ENCODE measurements around the gene RASAL2. TPM values are rescaled to one million over a fixed set of nuclear protein-coding genes. Genes with fewer than 3 reads are reported as not detected.
"Not testable (repeated sequence)": the region's sequence is repeated elsewhere in the genome, so short reads cannot be mapped to it uniquely, and the experiment has no call there.

The RASAL2 gene
- polyA plus RNA-seq, 6 donors from 2014 or later, result 0.11 to 2.1 (median 0.55) TPM

GRCh38 chr1:178243119-178243518, 149.2 kb downstream of the RASAL2 start:
- ATAC-seq (ENCODE audit: low read depth in 2 of 2) (no peak), DNase-seq (no peak)
- Mint-ChIP-seq H3K9me3 (peaks cover under 1 to 14% (median 10%) of the 10 kb centered on the region in 7 donors), H3K4me3 (no peak overlapping the region), H3K27me3 (peaks cover 7 to 30% (median 17%) of the 10 kb centered on the region in 3 donors), H3K27ac (no peak overlapping the region), H3K4me1 (no peaks in the 10 kb centered on the region), H3K36me3 (peaks cover 0 to 7% of the 10 kb centered on the region in 2 donors)

- peaks cover 0 to 13% of the 10 kb centered on the region in 2 donors for H3K36me3 Mint-ChIP-seq
- H3K27me3 Mint-ChIP-seq, result peaks cover 10 to 30% (median 22%) of the 10 kb centered on the region in 3 donors
- H3K4me3 Mint-ChIP-seq, result no peak overlapping the region
- peaks cover 5 to 21% (median 16%) of the 10 kb centered on the region in 7 donors for H3K9me3 Mint-ChIP-seq
- DNase-seq, result no peak
- no peaks in the 10 kb centered on the region for H3K4me1 Mint-ChIP-seq
- ATAC-seq (ENCODE audit: low read depth in 2 of 2), result no peak
- no peak overlapping the region for H3K27ac Mint-ChIP-seq
Measured at GRCh38 chr1:178243890-178244289, 150.0 kb downstream of the RASAL2 start.

DNA sequence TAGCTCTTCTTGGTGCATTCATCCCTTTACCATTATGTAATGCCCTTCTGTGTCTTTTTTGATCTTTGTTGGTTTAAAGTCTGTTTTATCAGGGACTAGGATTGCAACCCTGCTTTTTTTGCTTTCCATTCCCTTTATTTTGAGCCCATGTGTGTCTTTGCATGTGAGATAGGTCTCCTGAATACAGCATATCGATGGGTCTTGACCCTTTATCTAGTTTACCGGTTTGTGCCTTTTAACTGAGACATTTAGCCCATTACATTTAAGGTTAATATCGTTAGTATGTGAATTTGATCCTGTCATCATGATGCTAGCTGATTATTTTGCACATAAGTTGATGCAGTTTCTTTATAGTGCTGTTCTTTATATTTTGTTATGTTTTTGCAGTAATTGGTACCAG, 154.4 kb downstream of the RASAL2 start:
- H3K9me3 Mint-ChIP-seq, result peaks cover 10 to 40% (median 25%) of the 10 kb centered on the region in 7 donors
- not testable (repeated sequence) for H3K4me1 Mint-ChIP-seq; H3K4me3 Mint-ChIP-seq; DNase-seq; H3K27ac Mint-ChIP-seq; ATAC-seq (ENCODE audit: low read depth in 2 of 2)
- H3K36me3 Mint-ChIP-seq, result peaks cover 0 to 27% of the 10 kb centered on the region in 2 donors
- peaks cover 23 to 39% (median 36%) of the 10 kb centered on the region in 3 donors for H3K27me3 Mint-ChIP-seq

GRCh38 chr1:178253581-178253980, 159.7 kb downstream of the RASAL2 start:
- DNase-seq; H3K4me1 Mint-ChIP-seq; H3K27ac Mint-ChIP-seq; ATAC-seq (ENCODE audit: low read depth in 2 of 2); H3K4me3 Mint-ChIP-seq: not testable (repeated sequence)
- H3K36me3 Mint-ChIP-seq, result peaks cover 0 to 26% of the 10 kb centered on the region in 2 donors
- peaks cover 9 to 41% (median 23%) of the 10 kb centered on the region in 7 donors for H3K9me3 Mint-ChIP-seq
- peaks cover 24 to 39% (median 29%) of the 10 kb centered on the region in 3 donors for H3K27me3 Mint-ChIP-seq

GRCh38 chr1:178254433-178254832, 160.5 kb downstream of the RASAL2 start:
- H3K27ac Mint-ChIP-seq, result no peak overlapping the region
- peaks cover 4 to 33% (median 15%) of the 10 kb centered on the region in 7 donors for H3K9me3 Mint-ChIP-seq
- no peaks in the 10 kb centered on the region for H3K4me1 Mint-ChIP-seq
- no peak for DNase-seq
- no peak for ATAC-seq (ENCODE audit: low read depth in 2 of 2)
- H3K27me3 Mint-ChIP-seq, result peaks cover 20 to 32% (median 22%) of the 10 kb centered on the region in 3 donors
- H3K36me3 Mint-ChIP-seq, result peaks cover 0 to 19% of the 10 kb centered on the region in 2 donors
- H3K4me3 Mint-ChIP-seq, result no peak overlapping the region

- no peak overlapping the region for H3K4me3 Mint-ChIP-seq
- DNase-seq (no peak), ATAC-seq (ENCODE audit: low read depth in 2 of 2) (no peak)
- H3K27ac Mint-ChIP-seq, result no peak overlapping the region
- peaks cover 4 to 18% (median 12%) of the 10 kb centered on the region in 3 donors for H3K27me3 Mint-ChIP-seq
- H3K4me1 Mint-ChIP-seq, result no peaks in the 10 kb centered on the region
- peaks cover 0 to 16% (median 10%) of the 10 kb centered on the region in 7 donors for H3K9me3 Mint-ChIP-seq
- H3K36me3 Mint-ChIP-seq, result peaks cover 0 to 8% of the 10 kb centered on the region in 2 donors
Measured at GRCh38 chr1:178258536-178258935, 164.6 kb downstream of the RASAL2 start.

DNA sequence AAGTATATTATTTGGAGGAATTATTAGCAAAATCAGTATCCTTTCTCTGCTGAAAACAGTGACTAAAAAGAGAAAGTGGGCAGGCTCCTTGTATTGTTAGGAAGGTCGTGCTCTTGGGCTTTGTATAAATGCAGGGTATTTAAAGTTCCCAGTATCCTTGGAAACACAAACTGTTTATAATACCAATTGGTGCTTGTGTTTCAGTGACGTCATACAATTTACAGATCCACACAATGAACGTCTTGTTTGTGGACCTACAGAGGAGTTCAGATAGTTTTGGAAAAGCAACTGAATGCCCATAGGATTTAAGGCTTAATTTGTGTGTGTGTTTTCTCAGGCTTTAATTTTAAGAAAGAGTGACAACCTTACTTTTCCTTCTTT, 168.2 kb downstream of the RASAL2 start:
- Mint-ChIP-seq H3K4me3 (no peak overlapping the region), H3K9me3 (peaks cover 0 to 4% (median 0%) of the 10 kb centered on the region in 7 donors)
- DNase-seq, result no peak

DNA sequence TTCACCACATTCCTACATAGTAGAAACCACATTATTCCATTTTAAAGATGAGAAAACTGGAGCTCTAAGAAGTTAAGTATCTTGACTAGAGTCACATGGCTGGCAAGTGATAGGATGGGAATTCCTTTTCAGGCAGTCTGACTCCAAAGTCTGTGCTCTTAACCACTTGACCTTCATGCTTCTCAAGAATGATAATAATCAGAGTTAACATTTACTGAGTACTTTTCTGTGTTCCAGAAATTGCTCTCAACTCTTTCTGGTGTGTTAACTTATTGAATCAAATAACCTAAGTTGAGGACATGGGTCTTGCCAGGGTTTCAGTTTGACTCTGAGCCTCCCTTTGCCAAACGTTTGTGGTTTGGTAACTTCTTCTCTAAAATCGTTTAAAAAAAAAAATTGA, 169.4 kb downstream of the RASAL2 start:
- Mint-ChIP-seq H3K27me3 (peaks cover 0 to 11% (median 9%) of the 10 kb centered on the region in 3 donors), H3K4me1 (no peaks in the 10 kb centered on the region), H3K27ac (no peak overlapping the region), H3K4me3 (no peak overlapping the region), H3K36me3 (no peaks in the 10 kb centered on the region), H3K9me3 (peaks cover 0 to 5% (median 0%) of the 10 kb centered on the region in 7 donors)
- ATAC-seq (ENCODE audit: low read depth in 2 of 2), result no peak
- no peak for DNase-seq

More for the DNA sequence above, 168.2 kb downstream of the RASAL2 start:
- ATAC-seq (ENCODE audit: low read depth in 2 of 2), result no peak
- H3K4me1 Mint-ChIP-seq, result no peaks in the 10 kb centered on the region
- H3K36me3 Mint-ChIP-seq, result no peaks in the 10 kb centered on the region
- H3K27me3 Mint-ChIP-seq, result peaks cover 0 to 5% (median 0%) of the 10 kb centered on the region in 3 donors
- H3K27ac Mint-ChIP-seq, result no peak overlapping the region

DNA sequence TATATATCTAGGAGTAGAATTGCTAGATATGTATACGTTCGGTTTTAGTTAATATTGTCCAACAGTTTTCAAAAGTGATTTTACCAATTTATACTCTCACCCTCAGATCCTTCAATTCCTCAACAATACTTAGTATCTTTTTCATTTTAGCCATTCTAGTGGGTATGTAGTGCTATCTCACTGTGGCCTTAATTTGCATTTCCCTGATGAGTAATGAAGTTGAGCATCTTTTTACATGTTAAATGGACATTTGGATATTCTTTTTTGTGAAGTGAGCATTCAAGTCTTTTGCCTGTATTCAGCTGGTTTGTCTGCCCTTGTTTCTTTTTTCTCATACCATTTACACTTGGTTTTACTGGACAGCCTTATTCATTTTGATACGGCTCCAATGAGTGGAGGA, 172.2 kb downstream of the RASAL2 start:
- peaks cover 0 to 5% (median 0%) of the 10 kb centered on the region in 7 donors for H3K9me3 Mint-ChIP-seq
- no peak overlapping the region for H3K4me3 Mint-ChIP-seq
- peaks cover 5 to 17% (median 11%) of the 10 kb centered on the region in 3 donors for H3K27me3 Mint-ChIP-seq
- DNase-seq (no peak), ATAC-seq (ENCODE audit: low read depth in 2 of 2) (no peak)
- no peaks in the 10 kb centered on the region for H3K36me3 Mint-ChIP-seq
- H3K4me1 Mint-ChIP-seq, result no peaks in the 10 kb centered on the region
- no peak overlapping the region for H3K27ac Mint-ChIP-seq

DNA sequence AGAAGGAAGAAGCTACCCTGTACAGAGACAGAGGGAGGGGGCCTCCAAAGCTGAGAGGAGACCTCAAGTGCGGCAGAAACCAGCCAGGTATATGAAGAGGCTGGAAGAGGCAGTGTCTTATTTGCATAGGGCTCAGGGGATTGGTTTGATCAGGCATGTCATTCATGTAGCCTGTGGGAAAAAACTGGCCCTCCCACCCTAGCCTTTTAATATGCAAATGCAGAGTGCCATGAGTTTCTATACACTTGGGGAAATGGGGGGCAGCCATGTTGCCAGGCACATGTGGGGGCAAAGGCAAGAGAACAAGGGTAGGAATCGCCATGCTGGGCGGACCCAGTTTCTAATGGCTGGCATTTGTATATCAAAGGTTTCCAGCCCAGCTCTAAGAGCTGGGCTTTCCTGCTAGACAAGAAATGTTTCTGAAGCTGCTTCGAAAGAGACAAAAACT, 172.7 kb downstream of the RASAL2 start:
- ATAC-seq (ENCODE audit: low read depth in 2 of 2), result no peak

GRCh38 chr1:178267646-178268094, 173.8 kb downstream of the RASAL2 start:
- Mint-ChIP-seq H3K9me3 (peaks cover 0 to 5% (median 0%) of the 10 kb centered on the region in 7 donors), H3K4me1 (no peaks in the 10 kb centered on the region), H3K27me3 (peaks cover 5 to 25% (median 16%) of the 10 kb centered on the region in 3 donors), H3K36me3 (no peaks in the 10 kb centered on the region), H3K27ac (no peak overlapping the region), H3K4me3 (no peak overlapping the region)
- DNase-seq (no peak), ATAC-seq (ENCODE audit: low read depth in 2 of 2) (no peak)

More for the DNA sequence above, 172.7 kb downstream of the RASAL2 start:
- no peak for DNase-seq
- Mint-ChIP-seq H3K27me3 (peaks cover 5 to 21% (median 13%) of the 10 kb centered on the region in 3 donors), H3K4me1 (no peaks in the 10 kb centered on the region), H3K27ac (no peak overlapping the region), H3K4me3 (no peak overlapping the region), H3K36me3 (no peaks in the 10 kb centered on the region), H3K9me3 (peaks cover 0 to 5% (median 0%) of the 10 kb centered on the region in 7 donors)

DNA sequence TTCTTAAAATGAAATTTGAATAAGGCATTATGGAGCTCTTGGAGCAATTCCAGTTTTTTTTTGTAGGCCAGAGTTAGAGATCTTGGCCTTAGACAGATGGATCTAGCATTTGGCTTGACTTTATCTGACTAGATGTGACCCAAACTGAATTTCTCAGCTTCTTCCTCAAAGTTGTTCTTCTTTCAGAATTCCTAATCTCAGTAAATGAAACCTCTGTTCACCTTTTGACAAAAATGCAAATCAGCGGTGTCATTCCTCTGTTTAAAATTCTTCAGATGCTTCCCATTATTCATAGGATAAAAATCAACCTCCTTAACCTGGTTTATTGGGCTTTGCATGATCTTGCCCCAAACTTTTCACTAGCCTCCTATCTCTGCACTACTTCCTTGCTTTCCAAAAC, 177.6 kb downstream of the RASAL2 start:
- peaks cover 0 to 2% (median 0%) of the 10 kb centered on the region in 7 donors for H3K9me3 Mint-ChIP-seq
- no peak overlapping the region for H3K27ac Mint-ChIP-seq
- peaks cover 5 to 25% (median 12%) of the 10 kb centered on the region in 3 donors for H3K27me3 Mint-ChIP-seq
- no peak overlapping the region for H3K4me3 Mint-ChIP-seq
- no peaks in the 10 kb centered on the region for H3K36me3 Mint-ChIP-seq
- no peak for ATAC-seq (ENCODE audit: low read depth in 2 of 2)
- DNase-seq, result no peak
- no peaks in the 10 kb centered on the region for H3K4me1 Mint-ChIP-seq

GRCh38 chr1:178273707-178274410, 180.0 kb downstream of the RASAL2 start:
- ATAC-seq (ENCODE audit: low read depth in 2 of 2) (no peak), DNase-seq (no peak)
- Mint-ChIP-seq H3K27ac (no peak overlapping the region), H3K36me3 (no peaks in the 10 kb centered on the region), H3K4me3 (no peak overlapping the region), H3K4me1 (no peaks in the 10 kb centered on the region), H3K9me3 (peaks cover 0 to 3% (median 0%) of the 10 kb centered on the region in 7 donors), H3K27me3 (peaks cover 5 to 17% (median 5%) of the 10 kb centered on the region in 3 donors)

- Mint-ChIP-seq H3K27me3 (peaks cover 0 to 16% (median 5%) of the 10 kb centered on the region in 3 donors), H3K9me3 (peaks cover 0 to 3% (median 0%) of the 10 kb centered on the region in 7 donors), H3K4me3 (no peak overlapping the region), H3K36me3 (no peaks in the 10 kb centered on the region), H3K4me1 (no peaks in the 10 kb centered on the region), H3K27ac (no peak overlapping the region)
- no peak for DNase-seq
- no peak for ATAC-seq (ENCODE audit: low read depth in 2 of 2)
Measured at GRCh38 chr1:178275049-178275448, 181.1 kb downstream of the RASAL2 start.
